ENCODE measurements around the gene EHBP1L1.

Gene EHBP1L1

GRCh38 chr11:65546217-65546958, 29.5 kb upstream of the EHBP1L1 start:
- DNase-seq (ENCODE audit: low read depth in 3 of 3) = peak; percentile 93 to 99 (median 98)

- no peak for DNase-seq (ENCODE audit: low read depth in 3 of 3)
These were observed 28.3 kb upstream of the EHBP1L1 start for GRCh38 chr11:65547446-65548125.

- DNase-seq (ENCODE audit: low read depth in 3 of 3) = no peak
These were observed 27.5 kb upstream of the EHBP1L1 start for GRCh38 chr11:65548395-65548794.

DNA sequence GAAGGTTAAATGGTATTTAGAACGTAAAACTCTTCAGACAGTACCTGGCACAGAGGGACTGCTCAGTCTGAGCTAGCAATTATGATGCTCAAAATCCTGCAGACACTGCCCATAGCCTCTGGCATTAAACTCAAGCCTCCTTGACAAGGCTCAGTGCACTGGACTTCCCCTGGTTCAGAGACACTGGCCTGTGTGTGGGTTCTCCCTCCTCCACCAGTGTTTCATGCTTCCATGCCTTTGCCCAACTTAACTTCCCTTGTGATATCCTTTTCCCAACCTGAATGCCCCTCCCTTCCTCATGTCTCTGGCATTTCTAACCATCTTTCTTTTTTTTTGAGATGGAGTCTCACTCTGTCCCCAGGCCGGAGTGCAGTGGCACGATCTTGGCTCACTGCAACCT, 26.8 kb upstream of the EHBP1L1 start:
- DNase-seq (ENCODE audit: low read depth in 3 of 3) = no peak

DNA sequence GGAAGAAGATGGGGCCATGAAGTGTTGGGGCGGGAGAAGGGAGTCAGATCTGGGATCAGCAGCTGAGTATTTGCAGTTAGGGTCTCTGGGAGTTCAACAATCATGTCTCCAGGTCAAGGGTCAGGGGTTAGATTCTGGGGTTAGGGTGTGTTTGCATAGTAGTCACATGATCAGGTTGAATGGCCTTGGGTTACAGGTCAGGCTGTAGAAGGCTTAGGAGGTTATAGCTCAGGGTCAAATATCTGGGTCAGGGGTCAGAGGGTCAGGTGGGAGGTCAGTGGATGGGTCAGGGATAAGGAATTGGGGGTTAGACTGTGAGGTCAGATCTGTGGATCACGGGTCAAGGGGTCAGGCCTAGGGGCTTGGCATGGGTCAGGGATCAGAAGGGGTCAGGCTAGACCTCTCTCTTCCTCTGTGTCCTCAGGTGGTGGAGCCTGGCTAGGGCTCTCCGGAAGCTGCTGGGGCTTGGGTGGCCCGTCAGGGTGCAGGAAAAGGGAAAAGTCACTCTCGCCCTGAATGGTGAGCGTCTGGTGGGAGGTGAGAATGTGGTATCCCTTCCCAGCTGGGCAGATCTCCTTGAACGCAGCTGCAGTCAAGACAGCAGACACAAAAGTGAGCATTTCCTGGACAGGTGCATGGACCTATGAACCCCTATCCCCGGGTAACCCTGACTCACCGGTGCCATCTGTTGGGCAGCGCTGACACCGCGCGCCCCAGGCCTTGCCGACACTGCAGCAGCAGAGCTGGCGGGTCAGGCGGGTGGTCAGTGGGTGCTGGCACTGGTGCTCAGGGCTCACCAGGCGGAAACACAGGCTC, 24.1 kb upstream of the EHBP1L1 start:
- peak in 1 of 3 experiments; percentile 36 for DNase-seq (ENCODE audit: low read depth in 3 of 3)

DNA sequence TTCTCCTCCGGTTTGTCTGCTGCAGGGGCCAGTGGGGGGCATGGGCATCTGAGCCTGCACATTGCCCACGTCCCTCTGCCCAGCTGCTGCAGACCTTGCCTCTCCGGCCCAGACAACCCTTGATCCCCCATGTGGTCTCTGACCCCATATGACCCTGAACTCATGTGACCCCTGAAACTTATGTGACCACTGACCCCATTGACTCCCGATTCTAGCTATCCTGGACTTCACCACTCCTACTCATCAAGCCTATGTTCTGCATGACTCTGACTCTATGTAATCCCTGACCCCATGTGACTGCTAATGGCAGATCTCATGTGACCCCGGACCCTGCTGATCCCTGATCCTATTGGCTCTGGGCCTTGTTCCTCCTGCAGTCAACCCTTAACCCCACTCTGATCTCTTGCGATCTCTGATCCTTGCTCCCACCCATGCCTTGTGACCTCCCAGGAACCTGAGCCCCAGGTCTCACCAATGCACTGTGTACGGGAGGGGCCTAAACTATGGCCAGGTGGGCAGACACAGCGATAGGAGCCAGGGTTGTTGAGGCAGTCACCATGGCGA, 23.4 kb upstream of the EHBP1L1 start:
- DNase-seq (ENCODE audit: low read depth in 3 of 3) = no peak

DNA sequence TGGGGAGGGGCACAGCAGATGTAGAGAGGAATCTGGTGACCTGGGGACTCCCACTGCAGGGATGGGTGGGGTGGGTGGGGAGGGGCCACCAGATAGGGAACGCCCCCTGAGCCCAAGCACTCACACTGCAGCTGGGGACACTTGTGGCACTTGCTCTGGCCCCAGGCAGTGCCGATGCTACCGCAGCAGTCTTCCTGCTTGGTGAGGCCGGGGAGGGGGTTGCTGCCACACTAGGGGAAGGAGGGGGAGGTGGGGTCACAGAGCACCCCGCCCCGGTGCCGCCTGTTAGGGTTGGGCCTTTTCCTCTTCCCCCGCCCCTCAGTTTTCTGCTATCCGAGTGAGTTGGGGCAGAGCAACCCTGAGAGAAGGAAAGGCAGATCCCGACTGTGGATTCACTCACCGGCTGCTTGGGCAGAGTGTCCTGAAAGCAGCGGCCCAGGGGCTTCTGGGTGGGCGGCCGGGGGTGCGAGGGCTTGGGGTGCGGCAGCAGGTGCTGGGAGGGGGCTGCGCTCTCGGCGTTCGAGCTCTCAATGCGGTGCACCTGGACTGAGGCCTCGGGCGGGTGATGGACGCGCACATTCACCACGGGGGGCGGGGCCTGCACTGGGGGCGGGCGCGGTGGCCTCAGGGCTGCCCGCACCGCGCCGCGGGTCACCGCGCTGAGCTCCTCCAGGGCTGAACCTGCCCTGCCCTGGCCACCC, 22.4 kb upstream of the EHBP1L1 start:
- DNase-seq (ENCODE audit: low read depth in 3 of 3) = peak in 1 of 3 experiments; percentile 67

DNA sequence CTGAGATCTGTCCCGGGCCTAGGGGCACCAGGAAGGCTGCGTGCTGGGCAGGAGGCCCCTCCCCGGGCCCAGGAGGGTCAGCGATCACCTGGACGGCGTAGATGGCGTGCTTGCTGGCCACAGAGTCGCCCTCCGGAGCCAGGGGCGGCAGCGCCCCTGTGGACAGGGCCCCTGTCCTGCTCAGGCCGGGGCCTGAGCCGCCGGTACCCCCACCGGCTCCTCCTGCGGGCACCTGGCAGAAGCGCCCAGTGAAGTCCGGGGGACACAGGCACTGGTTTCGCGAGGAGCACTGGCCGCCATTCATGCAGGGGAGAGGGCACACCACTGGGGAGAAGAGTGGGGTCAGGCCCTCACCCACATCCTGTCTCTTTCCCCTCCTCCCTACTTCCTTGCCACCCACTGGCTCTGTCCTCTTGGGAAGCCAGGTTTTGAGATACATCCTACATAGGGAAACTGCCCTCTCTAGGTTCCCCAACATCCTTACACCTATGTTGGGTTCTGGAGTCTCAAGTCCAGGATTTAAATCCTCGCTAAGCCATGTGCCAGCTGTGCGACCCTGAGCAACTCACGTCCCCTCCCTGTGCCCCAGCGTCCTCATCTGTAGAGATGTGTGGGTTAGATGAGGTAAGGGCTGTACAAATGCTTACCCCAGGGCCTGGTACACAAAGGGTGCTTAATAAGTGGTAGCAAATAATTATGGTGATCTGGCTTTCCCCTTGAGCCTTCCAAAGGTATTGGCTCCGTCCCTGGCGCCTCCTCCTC, 21.6 kb upstream of the EHBP1L1 start:
- no peak for DNase-seq (ENCODE audit: low read depth in 3 of 3)

DNA sequence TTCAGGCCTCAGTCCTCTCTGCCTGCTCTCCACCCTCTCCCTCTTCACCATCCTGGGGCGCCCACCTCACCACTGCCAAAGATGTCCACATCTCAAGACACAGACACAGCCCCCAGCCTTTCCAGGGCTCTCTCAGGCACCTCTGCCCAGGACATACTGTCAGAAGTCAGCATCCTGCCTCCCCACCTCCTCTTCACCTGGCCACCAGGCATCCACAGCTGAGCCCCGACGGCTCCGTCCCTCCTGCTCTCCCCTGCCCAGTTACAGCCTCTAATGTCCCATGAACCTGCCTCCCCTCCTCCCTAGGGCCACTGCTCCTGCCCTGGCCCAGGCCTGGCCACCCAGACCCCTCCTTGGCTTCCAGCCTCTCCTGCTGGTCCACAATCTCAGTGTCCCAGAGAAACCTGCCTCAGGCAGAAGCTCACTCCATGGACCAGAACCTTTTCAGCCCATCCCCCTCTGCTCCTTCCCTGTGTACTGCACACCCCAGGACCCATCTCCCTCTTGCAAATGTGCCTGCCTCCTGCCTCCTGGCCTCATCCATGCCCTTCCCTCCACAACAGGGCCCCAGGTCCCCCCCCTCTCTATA, 20.9 kb upstream of the EHBP1L1 start:
- DNase-seq (ENCODE audit: low read depth in 3 of 3) = no peak

DNA sequence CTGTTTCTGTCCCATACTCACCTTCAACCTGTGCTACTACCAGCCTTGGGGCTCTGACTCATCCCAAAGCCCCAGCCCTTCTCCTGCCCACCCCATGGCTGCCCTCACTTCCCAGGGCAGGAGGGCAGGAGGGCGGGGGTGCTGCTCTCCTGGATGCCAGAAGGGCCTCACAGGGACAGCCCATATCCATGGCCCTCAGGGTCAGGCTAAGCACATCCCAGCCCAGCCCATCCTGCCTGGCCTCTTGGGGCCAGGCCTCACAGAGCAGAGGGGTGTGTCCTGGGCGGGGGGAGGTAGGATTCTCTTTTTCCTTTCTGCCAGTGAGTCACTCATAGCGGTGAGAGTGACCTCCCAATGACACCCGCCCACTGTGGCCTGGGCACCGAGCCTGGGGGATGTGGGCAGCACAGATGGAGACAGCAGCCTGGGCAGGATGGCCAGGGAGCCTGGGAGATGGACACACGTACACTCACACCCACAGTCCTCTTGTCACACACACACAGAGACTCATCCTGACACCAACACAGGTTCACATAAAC, 20.1 kb upstream of the EHBP1L1 start:
- no peak for DNase-seq (ENCODE audit: low read depth in 3 of 3)

GRCh38 chr11:65556470-65557279, 19.2 kb upstream of the EHBP1L1 start:
- DNase-seq (ENCODE audit: low read depth in 3 of 3) = no peak

- no peak for DNase-seq (ENCODE audit: low read depth in 3 of 3)
These were observed 18.4 kb upstream of the EHBP1L1 start for GRCh38 chr11:65557280-65558001.

DNA sequence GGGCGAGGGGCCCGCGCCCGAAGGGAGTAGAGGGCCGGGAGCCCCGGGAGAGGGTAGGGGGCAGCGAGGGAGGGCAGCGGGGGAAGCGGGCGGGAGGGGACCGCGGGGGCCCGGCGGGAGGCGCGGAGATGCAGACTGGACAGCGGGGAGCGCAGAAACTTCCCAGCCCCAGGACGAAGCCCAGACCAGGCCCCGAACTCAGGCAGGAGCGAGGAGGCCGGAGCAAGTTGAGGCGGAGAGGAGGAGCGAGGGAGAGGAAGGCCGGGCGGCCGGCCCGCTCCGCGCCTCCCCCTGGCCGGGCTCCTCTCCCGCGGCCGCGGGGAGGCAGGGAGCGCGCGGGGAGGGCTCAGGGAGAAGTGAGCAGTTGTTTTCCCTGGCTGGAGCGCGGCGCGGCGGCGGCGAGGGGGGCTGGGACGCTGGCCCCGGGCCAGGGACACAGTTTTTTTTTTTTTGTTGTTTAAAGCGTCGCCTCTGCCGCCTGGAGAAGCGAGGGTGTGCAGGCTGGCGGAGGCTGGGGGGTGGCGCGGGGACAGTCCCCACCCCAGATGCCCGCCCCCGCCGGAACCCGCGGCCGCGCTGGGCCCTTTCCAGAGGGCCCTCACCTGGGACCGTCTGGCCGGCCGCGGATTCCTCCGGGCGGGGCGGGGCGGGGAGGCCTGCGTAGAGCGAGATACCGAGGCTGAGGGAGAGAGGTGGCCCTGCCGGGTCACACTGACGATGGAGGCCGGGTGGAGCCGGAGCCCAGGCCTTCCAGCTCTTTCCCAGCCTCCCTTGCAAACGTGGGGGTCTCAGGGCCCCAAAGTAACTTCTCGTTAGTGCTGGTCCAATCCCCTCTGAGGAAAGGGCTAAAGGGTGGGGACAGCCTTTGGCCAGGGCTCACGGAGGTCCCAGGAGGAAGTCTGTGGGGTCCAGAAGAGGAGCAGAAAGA, 17.6 kb upstream of the EHBP1L1 start, which contains the start of gene LTBP3:
Gene LTBP3 (minus strand): TSS at position 358 of the 928 bp plus-strand sequence. CDS start 400 bp downstream, outside the sequence.
- no peak for DNase-seq (ENCODE audit: low read depth in 3 of 3)

- no peak for DNase-seq (ENCODE audit: low read depth in 3 of 3)
These were observed 16.8 kb upstream of the EHBP1L1 start for GRCh38 chr11:65558930-65559509.

- no peak for DNase-seq (ENCODE audit: low read depth in 3 of 3)
These were observed 16.3 kb upstream of the EHBP1L1 start for GRCh38 chr11:65559535-65559934.

- no peak for DNase-seq (ENCODE audit: low read depth in 3 of 3)
These were observed 15.8 kb upstream of the EHBP1L1 start for GRCh38 chr11:65559951-65560537.

Measured in stimulated activated CD4-positive, alpha-beta T cell treated with anti-CD3 and anti-CD28 coated beads, TNF-alpha, amount 100 ng/mL, for 24 hours (primary cell).